ENCODE data around the gene TBC1D5.

Gene TBC1D5

DNA sequence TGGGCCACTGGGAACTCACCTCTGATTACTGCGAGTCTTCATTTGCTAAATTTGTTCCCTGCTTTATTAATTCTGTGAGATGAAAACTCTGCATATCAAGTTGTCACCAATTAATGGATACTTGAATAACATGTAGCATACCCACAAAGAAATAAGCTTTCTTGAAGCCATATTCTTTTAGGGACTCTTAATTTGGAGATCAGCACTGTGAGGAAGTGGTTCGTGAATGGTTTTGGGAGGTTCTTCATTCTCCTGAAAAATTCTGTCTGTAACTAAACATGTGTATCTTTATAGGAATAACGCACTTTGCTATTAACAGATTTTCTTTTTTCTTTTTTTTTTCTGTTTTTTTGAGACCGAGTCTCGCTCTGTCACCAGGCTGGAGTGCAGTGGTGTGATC, 19.1 kb upstream of the TBC1D5 start:
- H3K4me3 ChIP-seq (ENCODE audit: low read depth, low read length), result no peak overlapping the region
- TF ChIP-seq MYC (IDR thresholded peaks at IDR 0.05; ENCODE audit: low read depth, low read length), result no peak
- no peak for TF ChIP-seq POLR2A (IDR thresholded peaks at IDR 0.05; ENCODE audit: extremely low read depth, insufficient read length)
- TF ChIP-seq, protein P1, sequence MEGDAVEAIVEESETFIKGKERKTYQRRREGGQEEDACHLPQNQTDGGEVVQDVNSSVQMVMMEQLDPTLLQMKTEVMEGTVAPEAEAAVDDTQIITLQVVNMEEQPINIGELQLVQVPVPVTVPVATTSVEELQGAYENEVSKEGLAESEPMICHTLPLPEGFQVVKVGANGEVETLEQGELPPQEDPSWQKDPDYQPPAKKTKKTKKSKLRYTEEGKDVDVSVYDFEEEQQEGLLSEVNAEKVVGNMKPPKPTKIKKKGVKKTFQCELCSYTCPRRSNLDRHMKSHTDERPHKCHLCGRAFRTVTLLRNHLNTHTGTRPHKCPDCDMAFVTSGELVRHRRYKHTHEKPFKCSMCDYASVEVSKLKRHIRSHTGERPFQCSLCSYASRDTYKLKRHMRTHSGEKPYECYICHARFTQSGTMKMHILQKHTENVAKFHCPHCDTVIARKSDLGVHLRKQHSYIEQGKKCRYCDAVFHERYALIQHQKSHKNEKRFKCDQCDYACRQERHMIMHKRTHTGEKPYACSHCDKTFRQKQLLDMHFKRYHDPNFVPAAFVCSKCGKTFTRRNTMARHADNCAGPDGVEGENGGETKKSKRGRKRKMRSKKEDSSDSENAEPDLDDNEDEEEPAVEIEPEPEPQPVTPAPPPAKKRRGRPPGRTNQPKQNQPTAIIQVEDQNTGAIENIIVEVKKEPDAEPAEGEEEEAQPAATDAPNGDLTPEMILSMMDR (IDR thresholded peaks at IDR 0.05; ENCODE audit: low read depth, low read length), result no peak
- TF ChIP-seq, protein P2, sequence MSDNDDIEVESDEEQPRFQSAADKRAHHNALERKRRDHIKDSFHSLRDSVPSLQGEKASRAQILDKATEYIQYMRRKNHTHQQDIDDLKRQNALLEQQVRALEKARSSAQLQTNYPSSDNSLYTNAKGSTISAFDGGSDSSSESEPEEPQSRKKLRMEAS (IDR thresholded peaks at IDR 0.05; ENCODE audit: low read depth, low read length), result no peak
- no peak for DNase-seq (ENCODE audit: low read depth)

DNA sequence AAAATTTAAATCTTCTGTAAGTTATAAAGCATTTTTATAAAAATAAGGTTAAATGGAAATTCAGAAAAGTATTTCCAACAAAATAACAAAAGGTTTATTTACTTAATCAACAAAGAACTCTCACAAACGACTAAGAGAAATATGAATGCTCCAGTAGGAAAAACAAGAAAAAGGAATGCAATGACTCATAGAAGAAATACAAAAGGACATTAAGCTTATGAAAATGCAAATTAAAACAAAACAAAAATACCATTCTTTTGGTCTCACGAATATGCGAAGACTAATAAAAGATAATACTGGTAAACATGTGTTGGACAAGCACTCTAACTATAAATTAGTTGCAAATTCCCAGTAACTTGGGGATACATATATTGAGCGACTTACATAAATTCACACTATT, 17.5 kb upstream of the TBC1D5 start:
- DNase-seq (ENCODE audit: low read depth), result no peak
- TF ChIP-seq MYC (IDR thresholded peaks at IDR 0.05; ENCODE audit: low read depth, low read length), result no peak
- no peak overlapping the region for H3K4me3 ChIP-seq (ENCODE audit: low read depth, low read length)

DNA sequence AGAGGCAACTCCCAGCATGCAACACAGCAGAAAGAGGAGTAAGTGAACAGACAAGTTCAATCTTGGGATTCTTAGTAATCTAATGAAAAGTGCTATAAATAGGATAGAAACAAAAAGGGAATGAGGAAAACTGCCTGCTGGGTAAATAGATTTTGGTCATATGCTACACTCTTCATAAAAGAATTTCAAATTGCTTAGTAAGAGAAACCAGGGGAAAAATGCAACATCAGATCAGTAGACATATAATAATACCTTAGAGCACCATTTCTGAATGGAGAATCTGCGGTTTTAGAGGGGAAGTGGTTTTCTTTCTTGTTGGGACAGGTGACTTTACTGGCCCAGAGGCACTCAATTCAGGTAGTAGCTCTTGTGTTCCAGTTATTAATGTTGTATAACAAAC, 13.4 kb upstream of the TBC1D5 start:
- no peak for DNase-seq (ENCODE audit: low read depth)
- no peak overlapping the region for H3K4me3 ChIP-seq (ENCODE audit: low read depth, low read length)
- TF ChIP-seq, protein P2 (IDR thresholded peaks at IDR 0.05; ENCODE audit: low read depth, low read length), result no peak
- TF ChIP-seq, protein P1 (IDR thresholded peaks at IDR 0.05; ENCODE audit: low read depth, low read length), result no peak
- no peak for TF ChIP-seq POLR2A (IDR thresholded peaks at IDR 0.05; ENCODE audit: extremely low read depth, insufficient read length)

DNA sequence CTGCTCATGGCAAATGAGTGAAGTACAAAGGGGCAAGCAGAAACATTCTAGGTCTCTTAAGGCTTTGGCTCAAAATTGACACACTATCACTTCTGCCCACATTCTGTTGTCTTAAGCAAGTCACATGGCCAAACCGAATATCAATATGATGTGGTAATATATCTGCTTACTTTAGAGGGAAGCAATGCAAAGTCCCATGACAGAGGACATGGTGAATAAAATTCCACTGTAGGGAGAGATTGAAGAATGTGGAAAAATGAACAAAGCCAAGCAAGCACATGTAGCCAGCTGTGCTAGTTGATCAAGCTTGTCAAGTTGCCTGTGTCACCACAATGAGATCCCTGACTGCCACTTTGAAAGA, 11.2 kb upstream of the TBC1D5 start:
- TF ChIP-seq MYC (IDR thresholded peaks at IDR 0.05; ENCODE audit: low read depth, low read length), result no peak
- TF ChIP-seq, protein P1 (IDR thresholded peaks at IDR 0.05; ENCODE audit: low read depth, low read length), result no peak
- TF ChIP-seq POLR2A (IDR thresholded peaks at IDR 0.05; ENCODE audit: extremely low read depth, insufficient read length), result no peak
- TF ChIP-seq, protein P2 (IDR thresholded peaks at IDR 0.05; ENCODE audit: low read depth, low read length), result no peak
- DNase-seq (ENCODE audit: low read depth), result no peak

DNA sequence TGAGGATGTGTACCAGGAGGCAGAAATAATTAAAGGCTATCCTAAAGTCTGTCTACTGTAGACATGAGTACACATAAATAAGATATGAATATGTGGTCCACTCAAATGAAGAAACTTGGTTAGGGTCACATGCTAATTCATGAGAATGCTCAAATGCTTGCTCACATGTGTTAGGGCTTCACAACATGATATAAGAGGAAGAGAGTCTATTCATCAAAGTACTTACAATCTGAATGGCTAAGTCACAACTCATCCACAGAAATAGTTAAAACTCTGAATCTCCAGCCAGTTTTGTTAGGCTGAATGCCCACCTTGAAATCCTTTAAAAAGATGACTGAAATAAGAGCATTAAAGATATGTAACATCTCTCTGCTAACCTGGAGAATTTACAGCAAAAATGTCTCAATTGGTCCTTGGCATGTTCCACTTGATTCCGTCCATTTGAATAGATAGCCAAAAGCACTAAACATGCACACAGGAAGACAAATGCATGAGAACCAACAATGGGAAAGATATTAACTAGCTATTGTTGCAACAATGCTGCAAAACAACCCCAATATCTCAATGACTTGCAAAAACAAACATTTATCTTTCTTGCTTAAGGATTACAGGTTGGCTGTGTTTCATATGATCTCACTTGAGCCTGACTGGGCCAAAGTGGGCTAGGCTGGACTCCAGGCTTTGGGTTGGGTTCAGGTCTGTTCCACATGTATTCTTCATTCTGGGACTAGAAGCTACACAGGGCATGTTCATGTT, 10.6 kb upstream of the TBC1D5 start:
- no peak overlapping the region for H3K4me3 ChIP-seq (ENCODE audit: low read depth, low read length)
- DNase-seq (ENCODE audit: low read depth), result no peak
- TF ChIP-seq, protein P1 (IDR thresholded peaks at IDR 0.05; ENCODE audit: low read depth, low read length), result no peak
- TF ChIP-seq MYC (IDR thresholded peaks at IDR 0.05; ENCODE audit: low read depth, low read length) (no peak), POLR2A (IDR thresholded peaks at IDR 0.05; ENCODE audit: extremely low read depth, insufficient read length) (no peak)
- TF ChIP-seq, protein P2 (IDR thresholded peaks at IDR 0.05; ENCODE audit: low read depth, low read length), result no peak

More for the DNA sequence above, 11.2 kb upstream of the TBC1D5 start:
- H3K4me3 ChIP-seq (ENCODE audit: low read depth, low read length), result no peak overlapping the region

DNA sequence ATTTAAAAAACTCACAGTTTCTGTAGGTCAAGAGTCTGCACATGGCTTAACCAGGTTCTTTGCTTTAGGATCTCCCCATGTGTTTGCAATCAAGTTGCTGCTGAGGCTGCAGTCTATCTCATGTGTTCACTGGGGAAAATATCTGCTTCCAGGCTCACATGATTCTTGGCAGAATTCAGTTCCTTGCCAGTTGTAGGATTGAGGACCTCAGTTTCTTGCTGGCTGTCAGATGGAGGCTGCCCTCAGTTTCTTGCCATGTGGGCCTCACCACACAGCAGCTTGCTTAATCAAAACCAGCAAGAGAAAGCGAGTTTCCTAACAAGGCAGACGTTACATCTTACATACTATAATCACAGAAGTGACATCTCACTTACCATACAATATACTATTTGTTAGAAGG, 10.0 kb upstream of the TBC1D5 start:
- TF ChIP-seq POLR2A (IDR thresholded peaks at IDR 0.05; ENCODE audit: extremely low read depth, insufficient read length) (no peak), MYC (IDR thresholded peaks at IDR 0.05; ENCODE audit: low read depth, low read length) (no peak)
- TF ChIP-seq, protein P1 (IDR thresholded peaks at IDR 0.05; ENCODE audit: low read depth, low read length), result no peak
- TF ChIP-seq, protein P2 (IDR thresholded peaks at IDR 0.05; ENCODE audit: low read depth, low read length), result no peak
- DNase-seq (ENCODE audit: low read depth), result no peak
- H3K4me3 ChIP-seq (ENCODE audit: low read depth, low read length), result no peak overlapping the region

Data from NB4 (cell line).